HK-2 (cell line): ENCODE measurements around the gene PDK4.
"Not testable (repeated sequence)": the region's sequence is repeated elsewhere in the genome, so short reads cannot be mapped to it uniquely, and the experiment has no call there.

Source experiments
- DNase-seq: peaks from one replicate; pipeline ENCODE4 v3.0.0-alpha.2; 2018; ENCODE audit not compliant: unreplicated experiment

PDK4 gene

GRCh38 chr7:95604811-95605210, 8.5 kb upstream of the PDK4 start:
- not testable (repeated sequence) for DNase-seq

GRCh38 chr7:95604397-95604796, 8.1 kb upstream of the PDK4 start:
- not testable (repeated sequence) for DNase-seq

DNA sequence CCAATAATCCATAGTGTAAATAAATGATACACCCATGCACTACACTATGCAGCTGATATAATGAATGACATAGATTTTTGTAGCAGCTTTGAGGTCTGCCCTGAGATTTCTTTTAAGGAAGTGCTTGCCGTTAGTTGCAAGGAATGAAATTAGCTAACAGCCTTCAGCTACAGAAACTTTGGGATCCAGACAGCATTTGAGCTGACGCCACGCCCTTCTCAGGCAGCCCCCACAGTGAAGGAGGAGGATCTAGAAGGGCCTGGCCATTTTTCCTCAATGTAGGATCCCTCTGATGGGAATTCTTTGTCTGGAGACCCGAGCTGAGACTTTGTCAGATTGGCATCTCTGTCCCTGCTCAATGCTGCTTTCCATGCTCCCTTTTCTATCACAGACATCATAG, 6.1 kb upstream of the PDK4 start:
- DNase-seq, result no peak

GRCh38 chr7:95601316-95601715, 5.0 kb upstream of the PDK4 start:
- no peak for DNase-seq

- DNase-seq, result no peak
Observed at GRCh38 chr7:95599069-95599468, 2.8 kb upstream of the PDK4 start.

DNA sequence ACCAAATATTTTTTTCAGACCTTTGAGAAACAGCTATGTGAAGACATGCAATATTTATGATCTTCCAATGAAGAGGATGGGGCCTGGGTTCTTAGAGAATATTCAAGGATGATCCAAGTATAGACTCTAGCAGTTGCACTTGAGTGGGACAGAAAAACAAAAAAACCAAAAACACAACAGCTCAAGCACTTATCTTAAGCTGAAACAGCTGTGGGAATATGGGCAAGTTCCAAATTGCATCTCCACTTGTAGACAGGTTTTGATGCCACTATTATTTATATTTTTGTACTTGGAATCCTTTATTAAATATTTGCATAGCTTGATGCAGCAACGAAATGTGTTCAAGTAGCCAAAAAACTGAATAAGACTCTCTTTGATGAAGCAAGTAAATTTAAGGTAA, 2.2 kb upstream of the PDK4 start:
- no peak for DNase-seq

- no peak for DNase-seq
Observed at GRCh38 chr7:95595746-95596197, 544 bp downstream of the PDK4 start.

DNA sequence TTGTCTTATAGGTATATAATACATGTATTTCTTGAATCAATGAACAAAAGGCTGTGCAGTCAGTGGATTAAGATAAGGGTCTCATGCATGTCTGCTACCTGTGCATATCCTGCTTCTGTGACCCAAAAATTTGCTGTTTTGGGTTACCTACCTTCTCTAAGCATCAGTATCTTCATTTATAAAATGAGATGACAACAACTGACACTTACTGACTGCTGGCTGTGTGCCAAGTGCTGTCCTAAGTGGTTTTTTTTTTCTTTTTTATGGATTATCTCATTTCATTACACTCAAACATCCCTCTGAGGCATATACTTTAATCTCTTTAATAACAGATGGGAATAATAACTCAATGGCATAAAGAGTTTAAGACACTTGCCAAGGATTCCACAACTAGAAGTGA, 2.1 kb downstream of the PDK4 start:
- no peak for DNase-seq

GRCh38 chr7:95593343-95593742, 3.0 kb downstream of the PDK4 start:
- DNase-seq, result no peak

- no peak for DNase-seq
Observed at GRCh38 chr7:95592570-95592969, 3.7 kb downstream of the PDK4 start.

DNA sequence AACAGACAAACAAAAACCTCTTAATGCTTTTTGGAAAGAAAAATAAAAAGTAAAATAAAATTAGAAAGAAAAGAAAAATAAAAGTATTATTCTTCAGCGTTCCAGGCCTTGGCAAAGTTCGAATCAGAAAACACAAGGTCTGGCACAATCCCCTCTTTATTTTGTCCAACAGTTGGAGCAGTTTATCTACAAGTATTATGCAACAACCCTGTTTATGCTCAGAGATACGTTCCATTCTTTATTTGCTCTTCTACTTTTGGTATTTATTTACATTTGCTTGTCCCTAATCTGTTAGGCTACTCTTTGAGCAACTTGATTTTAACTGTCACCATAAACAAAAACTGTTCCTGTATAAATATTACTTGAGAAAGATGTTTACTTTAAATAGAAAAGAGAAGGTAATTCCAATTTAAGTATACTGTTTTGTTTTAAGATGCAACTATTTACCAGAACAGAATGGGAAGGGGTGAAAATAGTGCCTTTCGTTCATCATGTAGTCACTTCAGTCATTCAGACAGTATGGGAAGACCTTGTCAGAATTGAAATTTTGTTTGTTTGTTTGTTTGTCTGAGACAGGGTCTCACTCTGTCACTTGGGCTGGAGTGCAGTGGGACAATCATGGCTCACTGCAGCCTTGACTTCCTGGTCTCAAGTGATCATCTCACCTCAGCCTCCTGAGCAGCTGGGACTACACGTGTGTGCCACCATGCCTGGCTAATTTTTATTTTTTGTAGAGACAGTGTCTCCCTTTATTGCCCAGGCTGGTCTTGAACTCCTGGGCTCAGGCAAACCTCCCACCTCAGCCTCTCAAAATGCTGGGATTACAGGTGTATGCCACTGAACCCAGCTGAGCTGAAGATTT, 5.7 kb downstream of the PDK4 start:
- no peak for DNase-seq

DNA sequence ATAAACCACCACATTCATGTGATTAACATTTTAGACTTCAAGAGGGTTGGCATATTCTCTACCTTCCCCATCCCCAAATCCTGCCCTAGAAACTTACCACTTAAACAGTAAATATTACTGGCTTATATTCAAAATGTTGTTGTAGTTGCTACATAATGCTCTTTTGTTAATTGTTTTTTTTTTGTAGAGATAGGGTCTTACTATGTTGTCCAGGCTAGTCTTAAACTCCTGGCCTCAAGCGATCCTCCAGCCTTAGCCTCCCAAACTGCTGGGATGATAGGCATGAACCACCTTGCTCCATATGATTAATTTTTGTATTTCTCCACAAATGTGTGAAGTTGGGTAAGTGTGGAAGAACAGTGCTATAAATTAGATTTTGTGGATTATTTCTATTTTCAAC, 6.5 kb downstream of the PDK4 start:
- DNase-seq, result no peak

DNA sequence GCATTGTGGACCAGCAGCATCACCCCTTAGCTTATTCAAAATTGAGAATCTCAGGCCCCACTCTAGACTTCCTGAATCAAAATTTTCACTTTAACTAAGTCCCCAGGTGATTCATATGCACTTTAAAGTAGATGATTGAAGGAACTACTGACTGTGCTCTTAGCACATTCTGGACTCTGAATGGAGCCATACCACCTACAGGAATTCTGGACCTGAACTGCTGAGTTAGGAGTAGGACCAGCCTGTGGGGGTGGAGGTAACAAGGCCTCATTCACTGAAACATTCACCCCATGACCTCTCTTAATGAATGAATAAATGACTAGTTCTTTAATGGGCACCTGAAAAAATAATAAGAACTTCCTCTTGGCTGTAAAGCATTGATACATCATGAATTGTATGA, 7.3 kb downstream of the PDK4 start:
- DNase-seq, result no peak

DNA sequence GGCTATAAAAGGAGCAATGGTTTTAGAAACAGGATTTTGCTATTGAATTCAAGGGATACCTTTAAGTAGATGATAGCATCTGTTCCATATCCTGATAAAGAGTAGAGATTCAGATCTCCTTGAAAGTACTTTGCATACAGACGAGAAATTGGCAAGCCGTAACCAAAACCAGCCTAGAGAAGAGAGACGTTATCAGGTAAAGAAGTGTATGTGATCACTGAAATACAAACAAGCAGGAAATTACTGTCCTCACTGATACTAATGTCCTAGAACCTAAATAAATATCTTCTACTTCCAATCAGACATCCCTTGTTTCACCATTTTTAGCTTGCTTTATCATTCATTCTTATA, 9.4 kb downstream of the PDK4 start:
- DNase-seq, result no peak

- no peak for DNase-seq
Observed at GRCh38 chr7:95585426-95585789, 10.9 kb downstream of the PDK4 start.

DNA sequence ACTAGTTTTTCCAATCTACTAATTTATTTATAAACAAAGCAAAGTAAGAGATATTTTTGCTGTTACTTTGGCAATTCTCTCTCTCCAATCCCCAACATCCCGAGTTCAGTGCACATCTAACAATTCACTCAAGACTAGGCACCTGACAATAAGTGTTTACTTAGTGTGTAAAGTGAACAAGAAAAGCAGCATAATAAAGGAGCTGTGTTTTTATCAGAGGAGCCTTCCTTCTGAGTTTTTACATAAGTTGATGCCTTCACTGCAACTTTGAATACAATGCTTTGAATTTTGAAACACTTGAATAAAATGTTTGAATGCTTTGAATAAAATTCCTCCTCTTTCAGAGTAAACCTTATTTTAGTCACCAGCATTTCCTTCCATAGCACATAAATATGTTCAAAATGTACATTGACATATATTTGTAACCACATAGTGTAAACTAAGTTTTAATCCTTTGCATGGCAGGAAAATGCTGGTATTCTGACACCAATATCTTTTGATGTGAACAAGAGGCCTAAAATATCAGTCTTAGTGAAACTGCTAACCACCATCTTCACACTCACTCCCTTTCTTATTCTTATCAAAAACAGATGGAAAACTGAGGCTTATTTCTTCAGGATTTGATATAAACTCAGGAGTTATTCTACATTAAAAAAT, 11.4 kb downstream of the PDK4 start:
- DNase-seq, result no peak

GRCh38 chr7:95583834-95584621, 12.3 kb downstream of the PDK4 start:
- no peak for DNase-seq

DNA sequence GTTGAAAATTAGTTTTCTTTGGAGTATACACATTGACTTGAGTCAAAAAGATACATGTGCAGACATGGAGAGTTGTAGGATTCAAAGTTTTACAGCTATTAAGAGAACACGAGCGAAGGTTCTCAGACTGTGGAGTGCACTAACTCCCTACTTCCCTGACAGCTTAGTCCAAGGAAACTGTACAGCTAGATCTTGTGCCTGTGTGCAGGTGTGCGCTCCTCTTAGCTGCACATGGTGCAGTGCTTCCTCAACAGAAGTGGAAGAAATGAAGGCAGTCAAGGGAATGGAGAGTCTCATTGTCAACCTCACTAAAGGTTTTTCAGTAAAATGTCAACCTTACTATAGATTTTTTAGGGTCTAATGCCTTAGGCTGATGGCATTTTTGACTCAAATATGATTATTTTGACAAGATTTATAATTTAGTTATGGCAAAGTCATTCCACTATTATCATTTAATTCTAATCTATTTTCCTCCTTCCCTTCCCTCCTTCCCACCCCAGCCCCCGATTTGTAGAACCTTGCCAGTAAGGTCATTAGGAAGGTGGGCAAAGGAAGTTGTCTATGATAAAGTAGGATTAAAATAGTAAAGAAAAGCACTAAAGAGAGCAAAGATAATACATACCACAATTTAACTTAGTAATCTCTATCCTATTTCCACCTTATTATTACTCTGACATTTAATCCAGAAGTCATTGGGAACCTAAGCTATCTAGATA, 13.6 kb downstream of the PDK4 start:
- DNase-seq, result no peak

DNA sequence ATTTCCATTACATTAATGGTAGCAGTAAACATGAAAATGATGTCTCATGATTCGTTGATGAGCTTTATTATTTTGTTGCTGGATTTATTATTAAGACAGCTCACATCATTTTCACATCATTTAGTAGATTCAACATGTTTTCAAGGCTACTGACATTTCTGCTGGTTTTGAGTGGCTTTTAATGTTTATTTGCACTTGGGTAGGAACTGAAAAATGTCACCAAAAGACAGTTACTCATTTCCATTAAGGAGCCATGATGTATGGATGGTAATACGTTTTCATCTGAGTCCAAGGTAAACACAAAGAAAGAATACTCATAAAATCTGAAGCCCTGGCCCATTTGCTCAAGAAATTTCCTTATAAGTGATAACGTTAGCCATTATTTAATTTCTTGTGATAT, 14.8 kb downstream of the PDK4 start:
- DNase-seq, result no peak

DNA sequence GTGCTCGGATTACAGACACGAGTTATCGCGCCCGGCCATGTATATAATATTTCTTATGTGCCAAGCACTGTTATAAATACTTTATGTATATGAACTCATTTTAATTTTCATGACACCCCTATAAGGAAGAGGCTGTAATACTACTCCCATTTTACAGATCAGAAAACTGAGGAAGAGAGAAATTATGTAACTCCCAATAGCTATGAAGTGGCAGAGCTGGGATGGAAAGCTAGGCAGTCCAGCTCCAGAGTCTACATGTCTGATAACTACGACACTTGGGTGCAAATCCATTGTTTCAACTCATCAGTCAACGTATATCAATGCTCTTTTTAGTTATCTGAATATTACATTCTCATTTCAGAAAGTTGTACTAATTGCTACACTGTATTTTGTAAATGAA, 17.0 kb downstream of the PDK4 start:
- DNase-seq, result no peak

GRCh38 chr7:95578299-95578855, 17.9 kb downstream of the PDK4 start:
- no peak for DNase-seq

DNA sequence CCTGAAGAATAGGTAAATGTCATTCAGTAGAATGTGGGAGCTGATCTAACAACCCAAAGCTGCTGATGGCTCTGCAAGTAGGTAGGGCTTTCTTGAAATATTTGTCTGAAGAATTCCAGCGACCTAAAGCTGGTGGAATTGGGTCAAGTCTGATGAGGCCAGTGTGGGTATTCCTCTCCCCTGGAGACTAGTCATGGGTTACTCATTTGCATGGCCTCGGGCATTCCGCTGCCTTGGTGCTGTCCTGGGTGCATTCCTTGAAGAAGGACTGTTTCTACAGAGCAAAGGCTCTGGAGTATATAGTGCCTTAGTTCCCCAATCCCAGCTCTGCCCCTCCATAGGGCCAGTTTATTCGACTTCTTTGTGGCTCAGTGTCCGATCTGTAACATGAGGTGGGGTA, 19.2 kb downstream of the PDK4 start:
- peak; percentile 44 for DNase-seq
